ENCODE results near the gene SCNN1B.
"Not testable (repeated sequence)": the region's sequence is repeated elsewhere in the genome, so short reads cannot be mapped to it uniquely, and the experiment has no call there.

SCNN1B gene

DNA sequence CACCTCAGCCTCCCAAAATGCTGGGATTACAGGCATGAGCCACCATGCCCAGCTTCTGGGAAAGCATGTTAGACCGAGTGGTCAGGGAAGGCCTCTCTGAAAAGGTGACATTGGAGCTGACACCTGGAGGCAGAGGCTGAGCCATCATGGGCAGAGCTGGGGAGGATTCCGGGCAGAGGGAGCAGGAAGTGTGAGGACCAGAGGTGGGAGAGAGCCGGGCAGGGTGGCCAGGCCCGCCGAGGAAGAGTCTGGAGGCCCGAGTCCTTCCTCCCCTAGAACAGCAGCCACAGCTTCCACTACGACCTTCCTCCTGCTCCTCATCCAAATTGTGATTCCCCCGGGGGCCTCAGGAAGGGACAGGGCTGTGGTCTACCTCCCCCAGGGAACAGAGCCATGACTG lies 76.2 kb downstream of the SCNN1B start:
- TF ChIP-seq, protein P1, sequence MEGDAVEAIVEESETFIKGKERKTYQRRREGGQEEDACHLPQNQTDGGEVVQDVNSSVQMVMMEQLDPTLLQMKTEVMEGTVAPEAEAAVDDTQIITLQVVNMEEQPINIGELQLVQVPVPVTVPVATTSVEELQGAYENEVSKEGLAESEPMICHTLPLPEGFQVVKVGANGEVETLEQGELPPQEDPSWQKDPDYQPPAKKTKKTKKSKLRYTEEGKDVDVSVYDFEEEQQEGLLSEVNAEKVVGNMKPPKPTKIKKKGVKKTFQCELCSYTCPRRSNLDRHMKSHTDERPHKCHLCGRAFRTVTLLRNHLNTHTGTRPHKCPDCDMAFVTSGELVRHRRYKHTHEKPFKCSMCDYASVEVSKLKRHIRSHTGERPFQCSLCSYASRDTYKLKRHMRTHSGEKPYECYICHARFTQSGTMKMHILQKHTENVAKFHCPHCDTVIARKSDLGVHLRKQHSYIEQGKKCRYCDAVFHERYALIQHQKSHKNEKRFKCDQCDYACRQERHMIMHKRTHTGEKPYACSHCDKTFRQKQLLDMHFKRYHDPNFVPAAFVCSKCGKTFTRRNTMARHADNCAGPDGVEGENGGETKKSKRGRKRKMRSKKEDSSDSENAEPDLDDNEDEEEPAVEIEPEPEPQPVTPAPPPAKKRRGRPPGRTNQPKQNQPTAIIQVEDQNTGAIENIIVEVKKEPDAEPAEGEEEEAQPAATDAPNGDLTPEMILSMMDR (conservative IDR thresholded peaks at IDR 0.05; ENCODE audit: control insufficient read depth, insufficient read depth, low read depth, low read length): no peak
- DNase-seq (ENCODE audit: low read depth): no peak
- no peak overlapping the region for H3K4me3 ChIP-seq (ENCODE audit: control insufficient read depth, low read depth, low read length)

DNA sequence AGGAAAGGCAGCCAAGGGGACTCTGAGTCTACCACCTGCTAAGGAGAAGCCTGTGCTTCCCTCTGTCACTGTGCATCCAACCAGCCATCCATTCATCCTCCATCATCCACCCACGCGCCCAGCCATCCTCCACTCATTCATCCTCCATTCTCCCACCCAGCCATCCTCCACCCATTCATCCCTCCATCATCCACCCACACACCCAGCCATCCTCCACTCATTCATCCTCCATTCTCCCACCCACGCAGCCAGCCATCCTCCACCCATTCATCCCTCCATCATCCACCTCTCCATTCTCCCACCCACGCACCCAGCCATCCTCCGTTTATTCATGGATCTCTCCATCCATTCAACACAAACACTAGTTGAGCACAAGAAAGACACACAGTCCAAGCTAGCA lies 76.8 kb downstream of the SCNN1B start:
- no peak overlapping the region for H3K4me3 ChIP-seq (ENCODE audit: control insufficient read depth, low read depth, low read length)
- DNase-seq (ENCODE audit: low read depth): no peak
- TF ChIP-seq, protein P1 (conservative IDR thresholded peaks at IDR 0.05; ENCODE audit: control insufficient read depth, insufficient read depth, low read depth, low read length): no peak

DNA sequence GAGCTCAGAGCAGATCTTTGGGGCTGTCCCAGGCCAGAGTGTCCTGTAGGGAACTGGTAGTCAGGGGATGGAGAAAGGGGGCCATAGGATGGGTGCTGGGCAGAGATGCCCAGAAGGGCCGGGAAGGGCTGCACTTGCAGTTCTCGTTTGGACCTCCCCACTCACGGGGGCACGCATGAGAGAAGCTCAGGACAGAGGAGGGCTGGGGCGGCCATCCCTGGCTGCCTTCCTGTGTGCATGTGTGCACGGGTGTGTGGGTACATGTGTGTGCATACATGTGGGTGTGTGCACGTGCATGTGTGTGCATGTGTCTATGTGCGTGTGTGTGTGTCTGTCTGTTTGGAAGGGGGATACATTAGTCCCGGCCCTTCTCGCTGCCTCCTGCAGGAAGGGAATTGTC lies 77.6 kb downstream of the SCNN1B start:
- no peak overlapping the region for H3K4me3 ChIP-seq (ENCODE audit: control insufficient read depth, low read depth, low read length)
- DNase-seq (ENCODE audit: low read depth): no peak
- TF ChIP-seq, protein P1 (conservative IDR thresholded peaks at IDR 0.05; ENCODE audit: control insufficient read depth, insufficient read depth, low read depth, low read length): no peak

DNA sequence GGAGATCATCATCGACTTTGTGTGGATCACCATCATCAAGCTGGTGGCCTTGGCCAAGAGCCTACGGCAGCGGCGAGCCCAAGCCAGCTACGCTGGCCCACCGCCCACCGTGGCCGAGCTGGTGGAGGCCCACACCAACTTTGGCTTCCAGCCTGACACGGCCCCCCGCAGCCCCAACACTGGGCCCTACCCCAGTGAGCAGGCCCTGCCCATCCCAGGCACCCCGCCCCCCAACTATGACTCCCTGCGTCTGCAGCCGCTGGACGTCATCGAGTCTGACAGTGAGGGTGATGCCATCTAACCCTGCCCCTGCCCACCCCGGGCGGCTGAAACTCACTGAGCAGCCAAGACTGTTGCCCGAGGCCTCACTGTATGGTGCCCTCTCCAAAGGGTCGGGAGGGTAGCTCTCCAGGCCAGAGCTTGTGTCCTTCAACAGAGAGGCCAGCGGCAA lies 78.4 kb downstream of the SCNN1B start:
- no peak overlapping the region for H3K4me3 ChIP-seq (ENCODE audit: control insufficient read depth, low read depth, low read length)
- no peak for DNase-seq (ENCODE audit: low read depth)
- TF ChIP-seq, protein P1 (conservative IDR thresholded peaks at IDR 0.05; ENCODE audit: control insufficient read depth, insufficient read depth, low read depth, low read length): no peak

DNA sequence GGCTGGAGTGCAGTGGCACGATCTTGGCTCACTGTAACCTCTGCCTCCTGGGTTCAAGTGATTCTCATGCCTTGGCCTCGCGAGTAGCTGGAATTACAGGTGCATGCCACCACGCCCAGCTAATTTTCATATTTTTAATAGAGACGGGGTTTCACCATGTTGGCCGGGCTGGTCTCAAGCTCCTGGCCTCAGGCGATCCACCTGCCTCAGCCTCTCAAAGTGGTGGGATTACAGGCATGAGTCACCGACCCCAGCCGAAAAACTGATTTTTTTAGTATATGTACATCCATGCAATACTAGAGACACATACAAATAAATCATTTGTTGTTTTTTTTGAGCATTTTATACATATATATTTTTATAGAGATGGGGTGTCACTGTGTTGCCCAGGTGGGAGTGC lies 79.6 kb downstream of the SCNN1B start:
- H3K4me3 ChIP-seq (ENCODE audit: control insufficient read depth, low read depth, low read length); DNase-seq (ENCODE audit: low read depth): not testable (repeated sequence)

DNA sequence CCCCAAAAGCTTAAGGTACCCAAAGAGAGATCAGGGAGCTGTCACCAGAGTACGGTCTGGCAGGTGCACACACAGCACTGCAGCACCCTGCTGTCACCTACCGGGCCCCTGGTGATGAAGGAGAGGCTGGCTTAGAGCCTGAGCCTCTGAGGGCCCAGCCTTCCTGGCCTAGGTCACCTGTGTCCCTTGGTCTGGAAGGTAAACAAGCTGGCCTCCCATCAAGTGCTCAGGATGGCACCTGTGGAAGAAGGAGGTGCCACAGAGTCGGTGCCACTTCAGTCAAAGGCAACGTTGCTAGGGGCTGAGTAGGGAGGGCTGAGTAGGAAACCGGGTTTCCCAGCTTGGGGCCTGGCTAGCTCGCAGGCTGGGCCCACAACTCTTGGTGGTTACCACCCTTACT lies 80.2 kb downstream of the SCNN1B start:
- TF ChIP-seq, protein P1 (conservative IDR thresholded peaks at IDR 0.05; ENCODE audit: control insufficient read depth, insufficient read depth, low read depth, low read length): no peak
- no peak for DNase-seq (ENCODE audit: low read depth)

DNA sequence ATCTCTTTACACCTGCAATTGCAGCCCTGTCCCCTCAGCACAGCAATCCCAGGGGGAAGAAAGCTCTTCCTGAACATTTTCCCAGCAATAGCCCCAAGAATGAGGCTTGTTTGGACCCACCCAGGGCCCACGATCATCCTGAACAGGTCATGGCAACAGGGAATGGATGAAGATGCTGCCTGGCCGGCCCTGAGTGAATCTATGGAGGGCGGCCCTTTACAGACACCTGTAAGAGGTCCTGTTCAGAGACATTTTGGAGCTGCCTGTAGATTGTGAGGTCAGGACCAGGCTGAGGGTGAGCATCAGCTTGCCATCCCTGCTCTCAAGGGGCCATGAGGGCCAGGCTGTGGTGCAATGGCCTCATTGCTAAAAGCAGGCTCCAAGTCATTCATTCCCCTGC lies 81.8 kb downstream of the SCNN1B start:
- DNase-seq (ENCODE audit: low read depth): no peak
- H3K4me3 ChIP-seq (ENCODE audit: control insufficient read depth, low read depth, low read length): no peak overlapping the region
- TF ChIP-seq, protein P1 (conservative IDR thresholded peaks at IDR 0.05; ENCODE audit: control insufficient read depth, insufficient read depth, low read depth, low read length): no peak

More for the DNA sequence above, 80.2 kb downstream of the SCNN1B start:
- no peak overlapping the region for H3K4me3 ChIP-seq (ENCODE audit: control insufficient read depth, low read depth, low read length)

Measured in fibroblast of mammary gland (primary cell).